ENCODE results near the gene SURF4.
"Not testable (repeated sequence)": the region's sequence is repeated elsewhere in the genome, so short reads cannot be mapped to it uniquely, and the experiment has no call there.

Gene SURF4

DNA sequence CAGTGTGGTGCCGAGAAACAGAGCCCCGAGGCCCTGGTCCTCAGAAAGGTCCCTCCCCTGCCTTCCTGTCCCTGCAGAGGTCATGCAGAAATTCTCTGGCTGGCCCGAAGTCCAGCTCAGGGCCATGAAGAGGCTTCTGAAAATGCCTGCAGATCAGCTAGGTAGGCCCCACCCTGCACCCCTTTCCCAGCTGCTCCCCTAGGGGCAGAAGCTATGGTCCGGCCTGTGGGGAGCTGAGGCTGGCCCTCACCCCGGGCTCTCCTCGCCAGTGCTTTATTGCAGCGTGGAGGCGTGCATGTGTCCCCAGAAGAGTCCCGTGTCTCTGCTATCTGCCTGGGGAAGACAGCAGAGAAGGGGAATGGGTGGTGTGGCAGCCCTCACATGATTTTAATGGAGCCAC lies 22.0 kb upstream of the SURF4 start:
- no peak for DNase-seq (ENCODE audit: extremely low read depth in 1 of 2, low read depth in 1 of 2)

GRCh38 chr9:133397370-133397769 lies 21.5 kb upstream of the SURF4 start:
- no peak for DNase-seq (ENCODE audit: extremely low read depth in 1 of 2, low read depth in 1 of 2)

- no peak for DNase-seq (ENCODE audit: extremely low read depth in 1 of 2, low read depth in 1 of 2)
Observed at GRCh38 chr9:133396952-133397351, 21.1 kb upstream of the SURF4 start.

DNA sequence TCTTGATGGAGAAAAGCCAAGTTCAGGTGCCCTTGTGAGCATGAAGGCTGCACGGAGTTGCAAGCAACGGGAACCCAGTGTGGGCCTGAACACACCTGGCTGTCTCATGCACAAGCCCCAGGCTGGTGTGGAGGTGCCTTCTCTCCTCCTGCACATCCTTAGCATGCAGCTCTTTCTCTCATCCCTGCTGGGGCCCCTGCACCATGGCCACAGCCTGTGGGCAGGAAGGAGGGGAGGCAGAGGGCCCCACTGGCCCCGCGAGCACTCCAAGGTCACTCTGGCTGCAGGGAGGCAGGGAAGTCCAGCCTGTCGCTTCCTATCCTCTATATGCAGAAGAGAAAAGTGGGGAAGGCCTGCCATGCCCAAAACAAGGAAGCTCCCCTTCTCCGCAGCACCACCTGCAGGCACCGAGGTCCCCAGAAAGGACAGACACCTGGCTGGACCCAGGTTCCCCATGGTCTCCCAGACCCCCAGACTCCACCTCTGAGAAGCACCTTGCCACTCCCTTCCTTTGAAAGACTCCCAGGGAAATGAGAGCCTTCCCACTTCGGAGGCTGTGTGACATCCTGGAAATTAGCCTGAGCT lies 18.9 kb upstream of the SURF4 start:
- DNase-seq (ENCODE audit: extremely low read depth in 1 of 2, low read depth in 1 of 2) = no peak

DNA sequence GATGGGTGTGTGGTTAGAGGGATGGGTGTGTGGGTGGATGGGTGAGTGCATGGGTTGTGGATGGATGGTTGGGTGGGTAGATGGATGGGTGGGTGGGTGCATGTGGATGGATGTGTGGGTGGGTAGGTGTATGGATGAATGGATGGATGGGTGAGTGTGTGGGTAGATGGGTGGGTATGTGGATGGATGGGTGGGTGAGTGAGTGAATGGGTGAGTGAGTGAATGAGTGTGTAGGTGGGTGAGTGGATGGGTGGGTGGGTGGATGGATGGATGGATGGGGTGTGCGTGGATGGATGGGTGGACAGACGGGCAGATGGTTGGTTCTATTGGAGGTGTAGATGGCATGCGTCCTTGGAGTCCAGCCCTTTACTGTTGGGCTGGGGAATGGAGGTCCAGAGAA lies 17.5 kb upstream of the SURF4 start:
- DNase-seq (ENCODE audit: extremely low read depth in 1 of 2, low read depth in 1 of 2) = no peak

DNA sequence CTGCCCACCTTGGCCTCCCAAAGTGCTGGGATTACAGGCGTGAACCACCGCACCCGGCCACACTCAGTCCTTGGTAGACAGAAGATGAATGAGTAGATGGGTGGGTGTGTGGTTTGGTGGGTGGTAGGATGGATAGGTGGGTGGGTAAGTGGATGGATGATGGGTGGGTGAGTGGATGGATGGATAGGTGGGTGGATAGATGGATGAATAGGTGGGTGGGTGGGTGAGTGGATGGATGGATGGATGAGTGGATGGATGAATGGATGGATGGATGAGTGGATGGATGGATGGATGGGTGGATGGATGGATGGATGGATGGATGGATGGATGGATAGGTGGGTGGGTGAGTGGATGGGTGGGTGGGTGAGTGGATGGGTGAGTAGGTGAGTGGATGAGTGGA lies 16.4 kb upstream of the SURF4 start:
- DNase-seq (ENCODE audit: extremely low read depth in 1 of 2, low read depth in 1 of 2) = not testable (repeated sequence)

DNA sequence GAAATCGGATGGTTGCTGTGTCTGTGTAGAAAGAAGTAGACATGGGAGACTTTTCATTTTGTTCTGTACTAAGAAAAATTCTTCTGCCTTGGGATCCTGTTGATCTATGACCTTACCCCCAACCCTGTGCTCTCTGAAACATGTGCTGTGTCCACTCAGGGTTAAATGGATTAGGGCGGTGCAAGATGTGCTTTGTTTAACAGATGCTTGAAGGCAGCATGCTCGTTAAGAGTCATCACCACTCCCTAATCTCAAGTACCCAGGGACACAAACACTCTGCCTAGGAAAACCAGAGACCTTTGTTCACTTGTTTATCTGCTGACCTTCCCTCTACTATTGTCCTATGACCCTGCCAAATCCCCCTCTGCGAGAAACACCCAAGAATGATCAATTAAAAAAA lies 15.6 kb upstream of the SURF4 start:
- DNase-seq (ENCODE audit: extremely low read depth in 1 of 2, low read depth in 1 of 2) = not testable (repeated sequence)

DNA sequence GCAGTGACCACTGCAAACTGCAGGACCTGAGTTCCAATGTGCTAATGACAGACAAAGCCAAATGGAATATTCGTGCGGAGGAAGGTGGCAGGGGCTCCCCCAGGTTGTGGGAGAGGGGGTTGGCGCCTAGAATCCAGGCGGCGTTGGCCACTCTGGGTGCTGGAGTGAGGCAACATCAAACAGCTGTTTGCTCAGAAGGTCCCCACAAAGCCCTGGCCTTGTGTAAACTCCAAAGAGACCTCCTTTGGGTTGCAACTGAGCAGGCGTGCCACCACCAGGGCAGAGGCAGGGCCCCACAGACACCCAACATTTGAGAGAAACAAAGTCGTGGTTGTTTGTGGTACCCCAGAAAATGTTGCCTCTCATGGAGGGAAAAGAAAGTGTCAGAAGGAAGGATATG lies 14.9 kb upstream of the SURF4 start:
- no peak for DNase-seq (ENCODE audit: extremely low read depth in 1 of 2, low read depth in 1 of 2)

DNA sequence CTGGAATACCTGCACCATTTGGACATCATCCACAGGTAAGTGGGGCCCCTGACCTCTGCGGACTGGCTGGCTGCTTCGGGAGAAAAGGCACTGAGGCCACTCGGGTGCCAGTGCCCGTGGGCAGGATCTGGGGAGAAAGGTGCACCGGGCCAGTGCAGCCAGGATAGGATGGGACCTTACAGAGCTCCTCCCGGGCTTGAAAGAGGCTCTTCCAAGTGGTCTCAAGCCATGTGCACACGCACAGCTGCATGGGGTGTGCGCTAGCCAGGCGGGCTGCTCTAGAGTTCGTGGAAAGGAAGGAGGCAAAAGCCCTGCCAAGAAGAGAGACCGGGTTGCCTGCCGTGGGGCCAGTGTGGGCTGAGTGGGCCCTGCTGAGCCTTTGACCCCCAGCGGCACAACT lies 13.7 kb upstream of the SURF4 start:
- no peak for DNase-seq (ENCODE audit: extremely low read depth in 1 of 2, low read depth in 1 of 2)

GRCh38 chr9:133389025-133389557 lies 13.2 kb upstream of the SURF4 start:
- DNase-seq (ENCODE audit: extremely low read depth in 1 of 2, low read depth in 1 of 2) = no peak

GRCh38 chr9:133387680-133388079 lies 11.8 kb upstream of the SURF4 start:
- no peak for DNase-seq (ENCODE audit: extremely low read depth in 1 of 2, low read depth in 1 of 2)

- no peak for DNase-seq (ENCODE audit: extremely low read depth in 1 of 2, low read depth in 1 of 2)
Observed at GRCh38 chr9:133386338-133386737, 10.5 kb upstream of the SURF4 start.

DNA sequence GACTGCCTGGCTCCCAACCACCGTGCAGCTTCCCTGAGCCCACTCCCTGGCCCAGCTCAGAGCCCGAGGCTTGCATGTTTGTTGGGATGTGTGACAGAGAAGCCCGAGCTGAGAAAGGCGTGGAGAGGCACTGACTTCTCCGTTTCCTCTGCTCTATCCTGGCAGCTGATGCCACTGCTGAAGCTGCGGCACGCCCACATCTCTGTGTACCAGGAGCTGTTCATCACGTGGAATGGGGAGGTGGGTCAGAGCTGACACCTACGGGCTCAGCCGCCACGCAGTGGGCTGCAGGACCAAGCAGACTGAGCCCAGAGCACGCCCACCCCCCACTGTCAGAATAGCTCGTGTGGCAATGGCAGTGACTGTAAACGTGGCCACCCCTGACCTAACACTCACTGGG lies 9.6 kb upstream of the SURF4 start:
- DNase-seq (ENCODE audit: extremely low read depth in 1 of 2, low read depth in 1 of 2) = no peak

- DNase-seq (ENCODE audit: extremely low read depth in 1 of 2, low read depth in 1 of 2) = no peak
Observed at GRCh38 chr9:133384736-133385321, 9.0 kb upstream of the SURF4 start.

DNA sequence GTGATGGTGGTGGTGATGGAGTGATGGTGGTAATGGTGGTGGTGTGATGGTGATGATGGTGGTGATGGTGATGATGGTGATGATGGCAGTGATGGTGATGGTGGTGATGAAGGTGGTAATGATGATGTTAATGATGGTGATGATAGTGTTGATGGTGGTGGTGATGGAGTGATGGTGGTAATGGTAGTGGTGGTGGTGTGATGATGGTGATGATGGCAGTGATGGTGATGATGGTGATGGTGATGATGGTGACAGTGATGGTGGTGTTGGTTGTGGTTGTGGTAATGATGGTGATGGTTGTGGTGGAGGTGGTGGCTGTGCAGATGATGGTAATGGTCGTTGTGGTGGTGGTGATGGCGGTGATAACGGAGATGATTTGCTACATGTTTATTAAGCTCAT lies 7.6 kb upstream of the SURF4 start:
- no peak for DNase-seq (ENCODE audit: extremely low read depth in 1 of 2, low read depth in 1 of 2)

DNA sequence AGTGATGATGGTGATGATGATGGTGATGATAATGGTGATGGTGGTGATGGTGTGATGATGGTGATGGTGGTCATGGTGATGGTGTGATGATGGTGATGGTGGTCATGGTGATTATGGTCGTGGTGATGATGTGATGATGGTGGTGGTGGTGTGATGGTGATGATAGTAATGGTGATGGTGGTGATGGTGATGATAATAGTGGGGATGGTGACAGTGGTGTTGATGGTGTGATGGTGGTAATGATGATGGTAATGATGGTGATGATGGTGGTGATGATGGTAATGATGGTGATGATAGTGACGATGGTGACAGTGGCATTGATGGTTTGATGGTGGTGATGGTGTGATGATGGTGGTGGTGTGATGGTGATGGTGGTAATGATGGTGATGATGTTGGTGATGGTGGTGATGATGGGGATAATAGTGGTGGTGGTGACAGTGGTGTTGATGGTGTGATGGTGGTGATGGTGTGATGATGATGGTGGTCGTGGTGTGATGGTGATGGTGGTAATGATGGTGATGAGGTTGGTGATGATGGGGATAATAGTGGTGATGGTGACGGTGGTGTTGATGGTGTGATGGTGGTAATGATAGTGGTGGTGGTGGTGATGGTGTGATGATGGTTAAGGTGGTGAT lies 6.8 kb upstream of the SURF4 start:
- no peak for DNase-seq (ENCODE audit: extremely low read depth in 1 of 2, low read depth in 1 of 2)

DNA sequence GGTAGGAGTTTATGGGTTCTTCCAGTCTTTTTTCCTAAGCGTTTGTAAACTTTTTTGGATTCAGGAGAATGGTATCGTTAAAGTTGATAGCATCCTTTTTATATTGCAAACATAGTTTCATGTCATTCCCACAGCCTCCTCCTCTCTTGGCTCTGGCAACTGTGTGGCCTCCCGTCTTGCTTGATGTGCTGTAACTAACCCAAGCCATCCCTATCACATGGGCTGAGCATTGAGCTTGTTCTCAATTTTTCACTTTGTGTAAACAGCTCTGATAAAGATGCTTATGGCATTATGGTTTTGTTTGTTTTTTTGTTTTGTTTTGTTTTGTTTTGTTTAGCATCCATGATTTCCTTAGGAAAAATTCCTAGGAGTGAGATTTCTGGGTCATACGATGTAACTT lies 4.9 kb upstream of the SURF4 start:
- no peak for DNase-seq (ENCODE audit: extremely low read depth in 1 of 2, low read depth in 1 of 2)

DNA sequence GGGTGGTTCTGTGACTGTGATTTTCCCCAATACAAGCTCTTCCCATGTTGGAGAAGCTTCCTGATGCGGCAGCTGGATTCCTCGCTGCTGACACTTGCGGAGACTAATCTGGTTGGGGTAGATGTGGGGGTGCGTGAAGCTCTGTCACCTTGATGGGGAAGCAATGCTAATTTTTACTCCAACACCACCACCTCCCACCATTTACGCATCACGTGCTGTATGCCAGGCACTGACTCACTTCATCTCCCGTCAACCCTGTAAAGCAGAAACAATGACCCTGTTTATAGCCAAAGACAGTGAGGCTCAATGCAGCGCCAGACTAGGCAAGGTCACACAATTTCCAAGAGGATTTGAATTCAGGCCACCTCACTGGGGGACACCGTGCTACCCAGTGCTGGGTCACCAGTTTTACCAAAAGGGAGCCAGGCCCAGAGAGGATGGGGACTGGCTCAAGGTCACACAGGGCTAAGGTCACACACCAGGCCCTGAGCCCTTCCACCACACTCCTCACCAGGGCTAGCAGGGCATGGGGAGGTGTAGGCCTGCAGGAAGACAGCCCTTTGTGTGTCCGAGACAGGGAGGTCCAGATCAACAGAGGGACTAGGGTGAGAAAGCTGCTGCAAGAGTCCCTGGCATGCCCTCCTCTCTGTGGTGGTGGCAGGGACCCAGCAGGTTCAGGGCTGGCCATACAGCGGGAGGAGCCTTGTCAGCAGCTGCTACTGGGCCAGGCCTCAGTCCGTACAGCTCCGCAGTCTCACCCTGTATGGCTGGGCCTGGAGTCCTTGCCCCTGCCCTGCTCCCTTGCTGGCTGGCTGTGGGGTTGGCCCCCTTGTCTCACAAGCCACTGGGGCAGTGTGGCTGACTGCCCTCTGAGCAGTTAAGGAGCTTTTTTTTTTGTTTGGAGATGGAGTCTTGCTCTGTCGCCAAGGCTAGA lies 3.6 kb upstream of the SURF4 start:
- DNase-seq (ENCODE audit: extremely low read depth in 1 of 2, low read depth in 1 of 2) = no peak

DNA sequence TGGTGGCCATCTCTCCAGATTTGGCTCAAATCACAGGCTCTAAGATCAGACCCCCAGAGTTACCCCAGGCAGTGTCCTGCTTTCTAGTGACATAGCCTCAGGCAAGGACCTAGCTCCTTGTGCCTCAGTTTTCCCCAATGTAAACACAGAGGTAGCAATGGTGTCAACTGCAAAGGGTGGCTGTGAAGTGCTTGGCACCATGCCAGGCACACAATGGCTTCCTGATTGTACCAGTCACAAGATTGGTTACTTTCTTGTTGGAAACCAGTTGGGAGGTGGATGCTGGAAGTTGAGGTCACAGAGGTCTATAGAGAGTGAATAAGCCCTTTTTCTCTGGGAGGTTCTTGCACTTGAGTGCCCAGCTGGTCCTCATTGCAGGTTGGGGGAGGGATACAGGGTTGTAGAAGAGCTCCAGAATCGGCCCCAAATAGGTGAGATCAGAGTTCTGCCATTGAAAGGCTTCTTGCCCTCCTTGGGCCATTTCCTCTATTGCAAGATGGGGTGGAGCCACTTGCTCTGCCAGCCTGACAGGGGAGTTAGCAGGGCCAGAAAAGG lies 2.6 kb upstream of the SURF4 start:
- no peak for DNase-seq (ENCODE audit: extremely low read depth in 1 of 2, low read depth in 1 of 2)

GRCh38 chr9:133377721-133378216 lies 1.9 kb upstream of the SURF4 start:
- no peak for DNase-seq (ENCODE audit: extremely low read depth in 1 of 2, low read depth in 1 of 2)

DNA sequence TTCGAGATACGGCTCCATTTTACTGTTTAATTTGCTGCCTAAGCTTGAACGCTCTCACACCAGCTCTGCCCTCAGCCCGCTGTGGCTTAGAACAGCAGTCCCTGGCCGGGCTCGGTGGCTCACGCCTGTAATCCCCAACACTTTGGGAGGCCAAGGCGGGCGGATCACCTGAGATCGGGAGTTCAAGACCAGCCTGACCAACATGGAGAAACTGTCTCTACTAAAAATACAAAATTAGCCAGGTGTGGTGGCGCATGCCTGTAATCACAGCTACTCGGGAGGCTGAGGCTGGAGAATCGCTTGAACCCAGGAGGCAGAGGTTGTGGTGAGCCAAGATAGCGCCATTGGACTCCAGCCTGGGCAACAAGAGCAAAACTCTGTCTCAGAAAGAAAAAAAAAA lies 1.4 kb upstream of the SURF4 start:
- not testable (repeated sequence) for DNase-seq (ENCODE audit: extremely low read depth in 1 of 2, low read depth in 1 of 2)
